Measurements from ENCODE around the gene ABLIM1.

Gene ABLIM1

DNA sequence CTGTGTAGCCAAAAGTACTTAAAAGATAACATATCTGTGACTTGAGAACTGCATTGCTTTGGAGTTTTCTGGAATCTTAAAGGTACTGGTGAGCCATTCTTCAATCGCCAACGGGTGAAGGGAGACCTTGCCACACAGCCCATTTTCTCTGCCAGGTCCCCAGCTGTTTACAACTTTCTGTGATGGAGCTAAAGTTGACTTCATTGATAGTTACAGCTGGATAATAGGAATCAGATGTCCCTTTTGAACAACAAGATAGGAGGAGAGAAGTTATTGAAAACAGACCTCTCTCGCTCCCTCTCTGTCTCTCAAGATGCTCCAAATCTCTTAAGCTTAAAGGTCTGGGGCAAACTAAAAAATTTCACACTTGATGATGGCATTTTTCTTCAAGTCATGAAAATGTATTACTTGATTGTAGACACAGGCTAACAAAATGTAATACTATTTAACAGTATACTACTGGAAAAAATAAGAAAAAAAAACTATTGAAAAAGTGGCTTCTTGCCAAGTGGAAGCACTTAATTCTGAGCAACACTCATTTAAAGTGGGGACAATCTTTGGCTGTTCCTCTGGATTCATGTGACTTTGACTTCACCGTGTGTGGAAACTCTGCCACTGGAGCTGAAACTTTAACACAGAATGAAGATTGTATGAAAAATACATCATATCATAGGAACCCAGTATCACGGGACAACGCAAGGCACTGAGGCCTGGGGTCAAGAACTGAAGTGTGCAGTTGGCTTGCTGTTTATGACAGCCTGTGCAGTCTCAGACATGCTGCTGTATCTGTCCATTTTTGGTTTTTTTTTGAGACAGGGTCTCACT lies 175.4 kb downstream of the ABLIM1 start:
- no peak for DNase-seq

DNA sequence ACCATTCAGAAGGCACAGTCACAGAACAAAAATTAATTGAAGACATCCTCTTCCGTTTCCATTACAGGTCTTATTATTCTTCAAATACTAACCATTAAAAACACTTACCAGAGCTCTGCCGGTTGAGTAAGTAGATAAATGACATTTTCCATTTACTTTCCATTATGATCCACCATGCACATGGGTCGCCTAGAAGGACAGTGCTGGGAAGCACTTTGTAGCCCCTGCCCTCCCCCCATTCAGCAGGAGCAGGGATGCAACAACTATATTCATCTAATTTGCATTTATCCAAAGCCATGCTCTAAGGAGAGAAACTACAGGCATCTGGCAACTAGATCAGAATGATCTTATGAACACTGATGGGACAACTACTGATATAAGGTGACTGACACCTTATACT lies 177.0 kb downstream of the ABLIM1 start:
- DNase-seq = no peak

DNA sequence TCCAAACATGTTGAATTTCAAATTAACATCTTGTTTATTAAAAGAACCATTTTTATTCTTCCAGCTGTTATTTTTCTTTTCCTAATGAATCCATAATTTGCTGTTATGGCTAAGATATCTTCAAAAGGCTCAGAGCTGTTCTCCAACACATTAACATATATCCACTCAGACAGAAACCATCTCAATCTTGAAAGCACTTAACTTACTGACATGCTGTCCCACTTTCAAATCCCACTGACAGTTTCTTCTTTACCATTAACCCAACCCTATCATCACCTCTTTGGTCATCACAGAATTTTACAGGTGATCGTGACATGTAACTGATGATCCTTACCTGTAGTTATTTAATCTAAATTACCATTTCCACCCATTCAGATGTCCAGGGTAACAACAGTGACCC lies 178.2 kb downstream of the ABLIM1 start:
- no peak for DNase-seq

DNA sequence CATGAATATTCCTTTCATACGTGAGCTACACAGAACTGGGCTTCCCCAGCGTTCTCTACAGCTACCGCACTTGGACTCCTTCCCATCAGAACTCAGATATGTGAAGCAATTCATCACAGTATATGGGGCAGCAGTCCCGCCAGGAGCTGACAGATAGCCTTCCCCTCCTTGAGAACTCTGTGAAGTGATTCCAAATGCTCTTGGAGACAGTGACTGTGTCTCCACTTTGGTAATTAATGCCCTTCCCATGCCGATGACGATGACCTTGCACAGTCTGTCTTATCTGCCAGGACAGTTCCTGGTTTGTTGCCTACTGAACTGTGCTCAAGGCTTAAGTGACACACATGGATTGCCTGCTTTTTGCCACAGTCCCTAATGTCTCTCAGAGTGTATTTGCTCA lies 178.8 kb downstream of the ABLIM1 start:
- DNase-seq = no peak

DNA sequence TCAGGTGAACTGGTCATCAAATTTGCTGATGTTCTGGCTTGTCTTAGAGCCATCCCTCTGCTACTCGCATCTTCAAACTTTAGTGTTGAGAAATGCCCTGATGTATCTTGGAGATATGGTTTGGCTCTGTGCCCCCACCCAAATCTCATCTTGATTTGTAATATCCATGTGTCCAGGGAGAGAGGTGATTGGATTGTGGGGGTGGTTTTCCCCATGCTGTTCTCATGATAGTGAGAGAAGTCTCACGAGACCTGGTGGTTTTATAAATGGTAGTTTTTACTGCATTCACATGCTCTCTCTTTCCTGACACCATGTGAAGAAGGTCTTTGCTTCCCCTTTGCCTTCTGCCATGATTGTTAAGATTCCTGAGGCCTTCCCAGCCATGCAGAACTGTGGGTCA lies 179.8 kb downstream of the ABLIM1 start:
- DNase-seq = no peak

DNA sequence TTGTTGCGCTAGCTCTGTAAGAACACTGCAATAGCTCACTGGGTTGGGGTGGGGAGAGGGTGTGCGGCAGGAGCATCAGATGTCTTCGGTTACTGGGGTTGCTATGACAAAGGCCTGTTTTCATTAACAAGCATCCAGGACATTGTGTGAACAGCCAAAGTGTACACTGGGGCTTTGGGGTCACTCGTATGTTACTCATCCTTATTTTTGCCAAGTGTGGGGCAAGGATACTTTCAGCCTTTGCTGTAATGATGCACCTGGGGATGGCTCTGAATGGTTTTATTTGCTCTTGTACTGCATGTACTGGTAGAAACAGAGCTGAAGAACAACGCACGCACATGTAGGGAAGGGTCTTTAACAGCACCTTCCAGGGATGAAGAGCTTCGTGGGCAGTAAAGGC lies 180.8 kb downstream of the ABLIM1 start:
- DNase-seq = no peak

DNA sequence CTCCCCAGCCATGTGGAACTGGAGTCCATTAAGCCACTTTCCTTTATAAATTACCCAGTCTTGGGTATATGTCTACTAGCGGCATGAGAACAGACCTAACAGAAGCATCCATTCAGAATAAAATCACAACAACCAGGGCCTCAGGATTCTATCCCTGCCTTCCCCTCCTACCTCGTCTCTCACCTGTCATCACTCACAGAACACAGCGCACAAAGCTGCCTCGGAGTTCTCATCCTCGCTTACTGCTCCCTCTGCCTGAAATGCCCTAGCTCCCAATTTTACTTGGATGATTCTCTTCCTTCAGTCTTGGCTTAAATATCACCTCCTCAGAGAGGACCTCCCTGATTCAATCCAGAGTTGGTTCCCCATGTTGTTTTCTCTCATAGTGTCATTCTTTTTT lies 183.1 kb downstream of the ABLIM1 start:
- no peak for DNase-seq

DNA sequence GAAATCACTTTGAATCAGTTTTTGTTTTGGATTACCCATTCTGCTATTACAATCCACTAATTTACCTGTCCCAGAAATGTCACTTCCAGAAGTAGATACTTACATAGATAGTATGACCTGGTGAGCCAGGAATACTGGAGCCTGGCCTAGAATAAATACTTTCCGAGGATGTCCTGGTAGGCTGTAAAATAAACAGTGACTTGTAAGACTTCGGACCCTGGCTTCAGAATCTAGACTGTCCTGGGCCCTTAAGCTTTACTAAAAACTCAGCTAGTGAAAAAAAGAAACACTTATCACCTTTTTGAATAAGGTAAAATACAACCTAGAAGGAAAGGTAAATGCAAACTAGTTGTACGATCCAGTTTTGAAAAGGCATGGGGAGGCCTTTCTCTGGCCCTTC lies 184.3 kb downstream of the ABLIM1 start:
- no peak for DNase-seq

DNA sequence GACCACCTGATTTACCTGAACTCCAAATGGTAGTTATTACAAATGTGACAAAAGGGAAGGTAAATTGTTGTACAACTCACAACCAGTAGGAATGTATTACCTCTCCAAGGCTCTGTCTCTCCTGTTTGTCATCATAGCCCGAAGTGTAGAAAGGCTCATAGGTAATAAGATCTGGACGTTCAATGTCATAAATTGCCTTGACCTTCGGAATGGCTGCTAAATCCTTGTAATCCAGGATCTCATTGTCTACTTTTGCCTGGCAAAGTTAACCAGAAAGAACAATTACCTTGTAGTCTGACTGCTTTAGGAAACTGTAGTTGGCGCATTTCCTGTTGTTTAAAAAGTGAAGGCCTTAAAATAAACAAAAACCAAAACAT lies 185.2 kb downstream of the ABLIM1 start:
- no peak for DNase-seq

DNA sequence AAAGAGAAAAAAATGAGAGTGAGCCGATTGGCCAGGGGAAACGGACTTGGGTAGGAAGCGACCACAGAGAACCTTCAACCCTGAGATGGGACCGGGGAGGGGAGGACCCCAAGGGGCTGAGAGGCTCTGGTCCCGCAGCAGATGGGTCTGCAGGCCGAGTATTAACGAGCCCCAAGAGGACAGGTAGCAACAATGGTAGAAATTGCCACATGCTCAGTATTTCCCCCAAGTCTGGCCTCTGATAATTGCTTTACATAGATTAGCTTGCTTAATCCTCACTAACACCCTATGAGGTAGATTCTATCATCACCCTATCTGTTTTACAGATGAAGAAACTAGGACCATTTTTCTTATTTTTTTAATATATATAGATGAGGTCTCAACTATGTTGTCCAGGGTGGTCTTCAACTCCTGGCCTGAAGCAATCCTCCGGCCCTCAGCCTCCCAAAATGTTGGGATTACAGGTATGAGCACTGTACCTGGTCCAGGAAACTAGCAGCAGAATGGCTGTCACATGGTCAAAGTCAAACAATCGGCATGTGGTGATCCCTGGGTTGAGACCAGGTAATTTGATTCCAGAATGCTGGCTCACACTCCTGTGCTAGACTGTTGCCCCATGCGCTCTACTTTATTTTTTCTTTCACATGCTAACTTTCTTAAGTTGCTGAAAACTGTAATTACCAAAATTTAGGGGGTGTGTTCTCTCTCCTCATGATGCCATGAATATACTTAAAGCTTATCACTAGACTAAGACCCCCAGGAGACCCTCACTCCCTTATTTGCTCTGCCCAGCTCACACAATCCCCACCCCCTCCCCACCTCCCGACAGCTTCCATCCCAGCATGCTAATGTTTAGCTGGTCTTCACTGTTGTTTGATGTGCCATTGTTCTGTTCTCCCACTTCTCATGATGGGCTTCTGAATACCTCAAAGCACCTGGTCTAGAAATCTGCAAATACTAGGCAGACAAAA lies 185.9 kb downstream of the ABLIM1 start:
- DNase-seq = no peak

DNA sequence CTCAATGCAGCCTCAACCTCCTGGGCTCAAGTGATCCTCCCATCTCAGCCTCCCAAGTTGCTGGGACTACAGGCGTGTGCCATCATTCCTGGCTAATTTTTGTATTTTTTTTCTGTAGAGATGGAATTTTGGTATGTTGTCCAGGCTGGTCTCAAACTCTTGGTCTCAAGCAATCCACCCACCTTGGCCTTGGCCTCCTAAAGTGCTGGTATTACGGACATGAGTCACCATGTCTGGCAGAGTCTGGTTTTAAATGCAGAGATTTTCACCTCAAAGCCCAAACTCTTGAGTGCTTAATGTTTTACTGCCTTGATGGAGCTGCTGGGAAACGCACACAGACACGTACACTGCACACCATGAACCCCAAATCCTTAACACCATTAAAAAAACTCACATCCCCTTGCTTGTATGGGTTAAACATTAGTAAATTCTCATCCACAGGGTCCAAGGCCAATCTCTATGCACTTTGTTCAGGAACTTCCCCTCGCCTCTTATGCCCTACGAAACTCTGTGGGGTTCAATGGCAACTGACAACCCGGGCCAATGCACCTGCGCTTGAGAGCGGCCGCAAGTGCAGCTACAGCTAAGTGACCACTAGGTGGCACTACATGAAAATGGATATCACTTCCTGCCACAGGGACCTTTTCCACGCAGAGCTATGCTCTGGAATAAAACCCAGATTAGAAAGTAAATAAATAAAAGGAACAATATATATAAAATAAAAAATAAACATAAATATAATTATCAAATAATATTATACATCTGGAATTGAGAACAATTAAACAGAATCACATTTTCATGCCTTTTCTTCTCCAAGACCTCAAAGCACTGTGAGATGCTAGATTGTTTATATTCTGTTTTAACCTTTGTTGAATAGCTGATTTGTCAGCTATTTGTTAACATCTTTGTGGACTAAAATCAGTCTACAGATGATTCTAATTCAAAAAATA lies 186.8 kb downstream of the ABLIM1 start:
- DNase-seq = no peak

DNA sequence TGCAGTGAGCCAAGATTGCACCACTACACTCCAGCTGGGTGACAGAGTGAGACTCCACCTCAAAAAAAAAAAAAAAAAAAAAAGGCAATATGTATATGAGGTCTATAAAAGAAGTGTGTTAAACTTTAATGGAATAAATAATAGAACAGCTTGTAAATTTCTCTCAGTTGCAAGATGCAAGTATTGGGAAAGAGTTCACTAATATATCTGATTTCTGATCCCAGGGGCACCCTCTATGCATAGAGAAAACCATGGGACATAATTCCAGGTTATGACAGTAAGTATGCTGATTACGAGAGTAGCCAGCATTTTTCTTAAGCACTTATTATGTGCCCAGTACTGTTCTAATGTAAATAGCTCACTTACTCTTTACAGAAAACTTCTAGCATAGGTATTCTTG lies 187.7 kb downstream of the ABLIM1 start:
- no peak for DNase-seq

DNA sequence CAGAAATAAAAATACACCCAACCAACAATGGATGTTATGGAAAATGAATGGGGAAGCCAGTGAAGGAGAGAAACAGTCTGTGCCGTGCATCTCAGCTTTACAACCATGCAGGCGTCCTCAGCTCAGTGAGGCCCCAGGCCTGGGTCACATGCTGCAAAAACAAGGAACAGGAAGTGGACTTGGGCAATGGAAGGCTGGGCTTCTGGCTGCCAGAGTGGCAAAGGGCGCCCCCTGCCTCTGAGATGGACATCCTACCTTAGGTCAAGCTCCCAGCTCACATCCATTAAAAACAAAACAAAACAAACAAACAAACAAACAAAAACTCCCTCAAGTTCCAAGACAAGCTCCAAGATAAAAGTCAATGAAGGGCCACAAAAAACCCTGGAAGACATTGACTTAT lies 199.1 kb downstream of the ABLIM1 start:
- DNase-seq = no peak

DNA sequence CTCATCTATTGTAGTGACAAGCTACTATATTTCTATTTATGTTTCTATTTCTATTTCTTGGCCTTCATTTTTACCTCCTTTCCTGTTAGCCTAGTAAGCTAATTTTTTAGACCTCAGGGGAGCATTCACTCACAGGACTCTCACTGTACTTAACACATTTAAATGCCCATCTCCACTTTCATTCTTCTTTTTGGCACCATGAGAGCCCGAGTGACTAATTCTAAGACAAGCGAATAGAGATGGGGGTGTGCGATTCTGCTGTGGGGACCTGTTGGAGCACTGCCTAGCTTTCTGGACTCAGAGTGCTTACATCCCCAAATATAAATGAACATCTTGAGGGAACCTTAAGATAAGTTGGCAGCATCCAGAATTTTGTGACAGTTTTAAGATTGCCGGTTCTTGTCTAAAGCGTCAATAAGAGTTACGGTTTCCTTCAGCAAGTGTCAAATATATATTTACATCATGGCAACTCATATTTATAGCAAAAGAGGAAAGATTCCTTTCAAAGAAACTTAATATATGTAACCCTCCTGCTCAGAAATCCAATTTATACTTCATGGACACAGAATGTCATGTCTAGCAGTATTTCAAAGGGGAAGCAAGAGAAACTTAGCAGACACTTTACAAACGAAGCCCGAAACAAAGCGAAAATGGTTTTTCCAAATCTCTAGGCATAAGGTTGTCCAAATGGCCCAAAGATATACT lies 199.7 kb downstream of the ABLIM1 start:
- no peak for DNase-seq

DNA sequence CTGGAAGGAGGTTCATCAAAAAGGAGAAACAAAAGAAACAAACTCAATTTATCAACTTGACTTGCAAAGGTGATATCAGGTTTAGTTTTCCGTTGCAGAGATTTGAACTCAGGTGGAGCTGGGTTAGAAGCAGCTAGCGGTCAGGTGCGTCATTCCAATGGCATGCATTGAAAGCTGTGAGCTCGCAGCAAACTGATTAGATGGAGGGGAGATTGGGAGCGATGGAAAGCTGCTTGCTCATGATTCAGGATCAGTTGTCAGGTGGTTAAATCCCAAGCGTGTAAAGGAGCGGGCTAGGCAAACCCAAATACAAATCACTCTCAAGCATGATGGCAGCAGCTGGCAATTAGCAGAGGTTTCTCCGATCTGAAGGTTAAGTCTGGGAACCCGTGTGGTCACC lies 204.5 kb downstream of the ABLIM1 start:
- DNase-seq = no peak

DNA sequence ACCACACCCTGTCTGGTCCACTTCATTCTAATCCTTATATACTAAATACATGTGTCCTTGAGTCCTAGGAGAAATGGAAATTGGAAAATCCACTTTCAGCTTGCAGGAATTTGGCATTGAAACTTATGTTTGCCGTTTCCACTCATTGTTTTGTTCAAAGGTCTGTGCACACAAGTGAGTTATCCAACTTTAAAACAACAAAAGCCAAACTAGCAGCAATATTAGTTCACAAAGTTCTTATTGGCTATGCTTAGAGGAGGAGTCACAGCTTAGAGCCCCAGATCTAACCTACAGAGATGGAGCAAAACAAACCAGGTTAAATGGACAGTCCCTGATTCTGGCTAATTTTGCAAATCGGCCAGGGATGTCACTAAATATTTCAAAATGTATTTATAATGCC lies 209.2 kb downstream of the ABLIM1 start:
- no peak for DNase-seq

DNA sequence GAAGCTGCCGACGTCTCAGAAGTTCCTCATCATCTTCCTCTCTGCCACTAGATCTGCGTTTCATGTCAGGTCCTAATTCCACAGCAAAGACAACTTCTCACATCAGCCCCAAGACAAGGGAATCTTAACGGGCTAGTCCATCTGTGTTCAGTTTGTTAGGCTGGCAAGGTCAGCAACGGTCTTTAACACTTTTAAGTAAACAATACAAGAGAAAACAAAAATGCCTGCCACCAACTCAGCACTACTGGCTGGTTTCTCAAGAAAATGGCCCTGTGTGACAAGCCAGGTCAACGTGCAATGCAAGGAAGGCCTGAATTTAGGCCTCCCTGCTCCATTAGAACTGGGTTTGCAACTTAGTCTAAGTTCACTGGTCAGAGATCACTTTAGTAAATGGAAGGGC lies 212.7 kb downstream of the ABLIM1 start:
- no peak for DNase-seq

DNA sequence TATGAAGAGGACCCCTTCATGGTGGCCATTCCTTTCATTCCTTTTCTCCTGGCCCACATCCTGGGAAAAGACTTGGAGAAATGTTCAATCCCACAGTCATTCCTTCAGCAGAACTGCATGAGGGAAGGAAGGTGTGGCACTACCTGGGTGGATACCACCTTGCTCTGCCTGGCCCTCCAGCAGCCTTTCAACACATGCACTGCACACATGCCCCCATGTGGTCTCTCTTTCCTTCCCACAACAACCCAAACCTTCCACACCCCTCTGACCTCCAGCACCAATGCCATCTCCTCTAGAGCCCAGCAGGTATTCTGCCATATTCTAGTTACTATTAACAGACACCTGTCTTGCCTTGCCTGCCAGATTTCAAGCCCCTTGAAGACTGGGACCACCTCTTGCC lies 213.3 kb downstream of the ABLIM1 start:
- DNase-seq = no peak

DNA sequence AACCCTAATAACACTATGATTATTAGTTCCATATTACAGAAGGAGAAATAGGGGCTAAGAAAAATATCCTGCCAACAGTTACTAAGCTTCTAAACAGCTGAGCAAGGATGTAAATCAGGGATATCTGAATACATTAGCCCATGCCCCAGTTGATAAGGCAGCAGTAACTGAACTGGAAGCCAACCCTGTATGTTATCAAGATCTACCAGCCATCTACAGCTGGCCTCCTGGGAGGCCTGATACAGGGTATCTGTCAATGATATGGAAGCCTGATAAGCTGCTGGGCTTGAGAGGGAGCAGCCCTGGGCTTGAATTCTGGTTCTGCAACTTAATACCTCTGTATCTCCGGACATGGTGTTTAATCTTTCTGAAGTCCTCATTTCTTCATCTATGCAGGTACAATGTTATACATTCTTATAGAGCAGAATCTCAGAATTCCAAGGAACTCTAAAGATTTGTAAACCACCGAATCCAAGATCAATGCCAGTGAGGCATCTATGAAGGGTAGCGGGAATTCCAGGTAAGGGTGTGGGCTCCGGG lies 215.9 kb downstream of the ABLIM1 start:
- no peak for DNase-seq

DNA sequence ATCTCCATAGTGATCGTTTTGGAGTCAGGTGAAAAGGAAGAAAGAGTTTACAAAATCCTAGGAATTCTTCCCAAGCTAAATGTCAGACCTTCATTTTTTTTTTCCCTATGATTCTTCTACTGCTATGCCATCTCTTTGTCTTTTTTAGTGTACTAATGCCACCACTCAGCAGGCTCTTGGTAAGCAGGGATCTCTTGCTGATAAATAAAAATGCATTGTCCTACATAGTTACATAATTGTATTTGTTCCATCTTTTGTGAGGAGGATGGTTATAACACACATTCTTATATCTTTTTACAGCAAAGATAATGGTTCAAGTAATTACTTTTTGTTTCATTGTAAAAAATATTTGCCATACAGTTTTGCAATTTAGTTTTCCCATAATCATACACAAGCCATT lies 217.0 kb downstream of the ABLIM1 start:
- no peak for DNase-seq

DNA sequence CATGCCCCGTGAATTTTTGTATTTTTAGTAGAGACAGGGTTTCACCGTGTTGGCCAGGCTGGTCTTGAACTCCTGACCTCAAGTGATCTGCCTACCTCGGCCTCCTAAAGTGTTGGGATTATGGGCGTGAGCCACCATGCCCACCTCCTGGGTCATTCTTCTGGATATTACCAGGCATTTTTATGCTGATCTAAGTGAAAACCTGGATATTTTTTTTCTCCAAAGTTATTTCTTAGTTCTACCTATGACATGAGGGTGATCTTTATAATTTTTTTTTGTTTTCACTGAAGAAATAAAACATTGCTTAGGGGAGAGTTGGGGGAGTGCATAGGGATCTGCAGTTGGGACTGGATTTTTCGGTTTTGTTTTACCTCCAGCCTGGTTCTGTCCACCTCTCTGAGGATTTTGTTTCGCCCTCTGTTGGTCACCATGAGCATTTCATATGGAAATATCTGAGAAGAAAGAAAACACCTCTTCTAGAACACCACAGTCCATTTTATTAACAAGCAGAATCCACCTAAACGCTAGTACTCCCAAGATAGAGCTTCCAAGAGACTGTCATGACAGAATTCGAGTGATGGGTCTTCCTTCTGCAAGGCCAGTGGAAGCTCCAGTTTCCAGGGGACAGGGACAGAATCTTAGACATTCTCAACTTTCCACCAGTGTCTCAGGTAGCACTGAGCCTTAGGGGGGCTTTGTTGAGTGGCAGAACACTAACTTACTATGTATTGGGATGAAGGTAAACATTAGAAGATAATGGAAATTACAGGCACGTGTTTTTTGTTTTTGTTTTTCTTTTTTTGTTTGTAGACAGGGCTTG lies 220.4 kb downstream of the ABLIM1 start:
- DNase-seq = no peak
